Measurements from ENCODE around the gene SMIM22.

SMIM22 gene

DNA sequence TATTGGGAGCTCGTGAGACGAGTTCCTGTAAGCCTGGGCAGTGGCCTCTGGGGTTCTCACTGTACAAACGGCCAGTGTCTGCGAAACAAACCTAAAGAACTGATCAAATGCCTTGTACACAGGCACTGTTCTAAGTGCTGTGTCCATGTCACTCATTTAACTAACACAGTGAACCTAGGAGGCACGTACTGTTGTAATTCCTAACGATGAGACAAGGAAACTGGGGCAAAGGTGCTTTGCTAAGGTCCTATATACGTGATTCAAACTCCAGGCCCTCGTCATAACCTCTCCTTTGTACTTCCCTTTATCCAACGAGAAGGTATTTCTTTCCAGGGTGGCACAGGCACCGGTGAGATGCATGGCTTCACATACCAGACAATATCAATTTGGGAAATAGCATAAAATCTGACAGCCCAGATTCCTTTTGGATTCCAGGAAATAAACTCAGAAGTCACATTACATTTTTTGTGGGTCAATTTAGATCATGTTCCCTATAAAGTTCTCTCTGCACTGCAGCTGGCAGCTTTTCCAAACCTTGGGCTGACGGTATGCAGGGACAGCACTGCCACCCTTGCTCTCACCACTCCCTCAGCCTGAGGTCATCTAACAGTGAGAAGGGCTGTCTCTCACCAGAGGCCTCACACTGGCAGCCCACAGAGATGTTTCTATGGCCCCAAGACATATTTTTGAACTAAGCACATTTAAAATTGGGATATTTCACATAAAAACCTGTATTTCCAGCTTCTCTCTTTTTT, 33.6 kb downstream of the SMIM22 start:
- DNase-seq = no peak

DNA sequence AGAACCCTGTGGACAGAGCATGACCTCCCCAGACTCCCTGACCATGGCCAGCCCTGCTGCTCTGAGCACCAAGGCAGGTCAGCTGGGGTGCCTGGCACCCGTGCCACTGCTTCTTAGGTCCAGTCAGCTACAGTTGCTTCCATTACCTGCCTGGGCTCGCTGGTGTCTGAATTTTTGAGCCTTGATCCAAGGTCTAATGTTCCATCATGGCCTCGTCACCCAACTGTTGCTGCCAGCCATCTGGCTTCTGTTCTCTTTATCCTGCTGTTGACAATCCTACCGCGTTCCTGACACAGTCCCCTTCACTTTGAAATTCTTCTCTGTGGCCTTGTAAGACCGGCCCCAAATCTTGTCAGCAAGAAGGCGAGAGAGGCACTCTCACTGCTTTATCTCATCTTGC, 35.2 kb downstream of the SMIM22 start:
- DNase-seq = no peak

DNA sequence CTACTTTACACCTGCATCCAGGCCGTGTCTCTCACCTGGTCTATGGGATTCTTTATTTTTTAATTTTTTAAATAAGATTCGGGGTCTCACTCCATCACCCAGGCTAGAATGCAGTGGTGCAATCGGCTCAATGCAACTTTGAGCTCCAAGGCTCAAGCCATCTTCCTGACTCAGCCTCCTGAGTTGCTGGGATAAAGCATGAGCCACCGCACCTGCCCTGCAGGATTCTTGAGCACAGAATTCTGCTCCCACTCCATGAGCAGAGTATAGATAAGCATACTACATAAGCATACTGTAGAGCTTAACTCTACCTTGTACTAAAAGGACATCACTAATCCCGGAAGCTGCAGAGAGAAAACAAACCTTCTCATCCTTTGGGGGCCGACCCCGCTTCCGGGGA, 36.4 kb downstream of the SMIM22 start:
- no peak for DNase-seq

- DNase-seq = no peak
Observed at GRCh38 chr16:4832698-4833343, 37.7 kb downstream of the SMIM22 start.

DNA sequence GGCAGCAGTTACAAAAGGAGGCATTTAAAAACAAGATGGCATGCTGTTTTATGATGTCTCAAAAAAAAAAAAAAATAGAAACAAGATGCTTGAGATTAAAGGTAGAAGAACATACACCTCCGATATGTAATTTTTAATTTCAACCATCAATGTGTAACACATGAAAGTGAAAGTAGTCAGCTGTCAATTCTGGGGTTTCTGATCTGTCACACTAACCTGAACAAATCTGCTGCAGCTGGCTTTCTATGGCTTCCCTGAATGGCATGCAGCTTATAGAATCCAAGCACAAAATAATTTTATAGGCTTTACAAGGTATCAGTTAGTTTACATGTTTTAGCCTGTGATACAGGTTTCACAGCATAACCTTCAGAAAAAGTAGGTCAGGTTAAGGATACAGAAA, 38.4 kb downstream of the SMIM22 start:
- no peak for DNase-seq

GRCh38 chr16:4836727-4837126, 41.6 kb downstream of the SMIM22 start:
- no peak for DNase-seq

GRCh38 chr16:4837733-4838501, 42.7 kb downstream of the SMIM22 start:
- DNase-seq = no peak

- DNase-seq = no peak
Observed at GRCh38 chr16:4839942-4840341, 44.8 kb downstream of the SMIM22 start.

DNA sequence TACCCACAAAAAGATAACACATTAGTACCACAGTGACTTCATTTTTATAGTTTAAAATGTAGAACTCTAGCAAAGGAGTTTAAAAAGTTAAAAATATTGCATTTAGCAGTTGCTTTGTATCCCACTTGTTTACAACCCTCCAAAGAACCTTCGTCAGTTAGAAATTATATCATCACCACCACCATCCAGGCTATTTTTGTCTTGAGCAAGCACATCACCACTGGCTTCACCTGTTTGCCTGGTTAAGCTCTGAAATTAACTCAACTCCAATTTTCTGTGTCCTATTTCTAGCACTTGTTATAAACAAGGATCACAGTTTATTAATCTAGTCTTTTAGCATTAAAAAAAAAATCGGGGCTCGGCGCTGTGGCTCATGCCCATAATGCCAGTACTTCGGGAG, 45.8 kb downstream of the SMIM22 start:
- DNase-seq = no peak

Data from KG1 (cell line).